Bronchial epithelial cell (primary cell): Measurements from ENCODE around the gene DDRGK1. TPM values are rescaled to one million over a fixed set of nuclear protein-coding genes. Genes with fewer than 3 reads are reported as not detected.
A peak's percentile ranks its signal among the peaks of the same experiment; 100 is the strongest.
"Not testable (repeated sequence)": the region's sequence is repeated elsewhere in the genome, so short reads cannot be mapped to it uniquely, and the experiment has no call there.

ENCODE experiments used
- DNase-seq: peaks from one replicate; pipeline ENCODE4 v3.0.0-alpha.2; 2010; ENCODE audit warnings: low read depth
- FAIRE-seq: peaks from 2 replicates; lab custom pipeline; 2011; peaks lifted over from hg19 to GRCh38; lab: Jason Lieb, UNC
- H3K27me3 ChIP-seq: 2 replicates; pipeline ENCODE4 v1.5.1; 2011; ENCODE audit warnings: low read length; ENCODE audit not compliant: control insufficient read depth, insufficient read depth
- H3K36me3 ChIP-seq: 2 replicates; pipeline ENCODE4 v1.5.1; 2011; ENCODE audit warnings: low read length; ENCODE audit not compliant: control insufficient read depth, insufficient read depth
- H3K4me3 ChIP-seq: 2 replicates; pipeline ENCODE4 v1.5.1; 2011; ENCODE audit warnings: mild to moderate bottlenecking, low read depth, low read length, control low read depth
- CTCF ChIP-seq: IDR thresholded peaks from 2 replicates; pipeline ENCODE4 v1.5.1; 2011; ENCODE audit warnings: mild to moderate bottlenecking, moderate library complexity, low read length, control low read depth, inconsistent platforms; ENCODE audit not compliant: insufficient read depth, severe bottlenecking
- total RNA-seq: library from RNA; depleted of rRNA; stranded (reverse); fragments of >200 nt; gene quantifications from 2 replicates; pipeline ENCODE4 v1.2.1, GENCODE V29; 2014

Gene DDRGK1
- total RNA-seq, 1 donor from 2014 or later, result 72.7 TPM

GRCh38 chr20:3188823-3189413 lies 15.6 kb downstream of the DDRGK1 start:
- Histone ChIP-seq H3K4me3 (no peak overlapping the region), H3K27me3 (no peaks in the 10 kb centered on the region), H3K36me3 (peaks cover 24% of the 10 kb centered on the region)
- DNase-seq, result no peak
- no peak for TF ChIP-seq CTCF
- FAIRE-seq, result no peak

- peaks cover 20% of the 10 kb centered on the region for H3K36me3 ChIP-seq
- DNase-seq, FAIRE-seq, H3K4me3 ChIP-seq, H3K27me3 ChIP-seq: not testable (repeated sequence)
Observed at GRCh38 chr20:3187861-3188260, 16.6 kb downstream of the DDRGK1 start.

GRCh38 chr20:3183896-3184612 lies 20.4 kb downstream of the DDRGK1 start:
- DNase-seq, result peak; percentile 65
- H3K4me3 ChIP-seq, result no peak overlapping the region
- no peaks in the 10 kb centered on the region for H3K36me3 ChIP-seq
- TF ChIP-seq CTCF, result no peak
- no peaks in the 10 kb centered on the region for H3K27me3 ChIP-seq
- FAIRE-seq, result no peak

- H3K36me3 ChIP-seq, H3K4me3 ChIP-seq, DNase-seq, H3K27me3 ChIP-seq, FAIRE-seq: not testable (repeated sequence)
Observed at GRCh38 chr20:3182429-3182828, 22.1 kb downstream of the DDRGK1 start.

- no peak for DNase-seq
- Histone ChIP-seq H3K27me3 (no peaks in the 10 kb centered on the region), H3K36me3 (no peaks in the 10 kb centered on the region), H3K4me3 (no peak overlapping the region)
- no peak for FAIRE-seq
- TF ChIP-seq CTCF, result no peak
Observed at GRCh38 chr20:3181270-3181669, 23.2 kb downstream of the DDRGK1 start.

GRCh38 chr20:3180319-3180718 lies 24.2 kb downstream of the DDRGK1 start:
- FAIRE-seq, result no peak
- Histone ChIP-seq H3K36me3 (no peaks in the 10 kb centered on the region), H3K4me3 (no peak overlapping the region), H3K27me3 (no peaks in the 10 kb centered on the region)
- DNase-seq, result no peak
- TF ChIP-seq CTCF, result no peak
